HG02610 (cell line): ENCODE results near the gene IPO9.

Experiments used
- ATAC-seq: cut with Tn5 transposase; IDR thresholded peaks from one replicate; pipeline ENCODE4 v1.9.1; 2021; ENCODE audit warnings: mild to moderate bottlenecking, moderate library complexity; ENCODE audit not compliant: unreplicated experiment

The IPO9 gene

DNA sequence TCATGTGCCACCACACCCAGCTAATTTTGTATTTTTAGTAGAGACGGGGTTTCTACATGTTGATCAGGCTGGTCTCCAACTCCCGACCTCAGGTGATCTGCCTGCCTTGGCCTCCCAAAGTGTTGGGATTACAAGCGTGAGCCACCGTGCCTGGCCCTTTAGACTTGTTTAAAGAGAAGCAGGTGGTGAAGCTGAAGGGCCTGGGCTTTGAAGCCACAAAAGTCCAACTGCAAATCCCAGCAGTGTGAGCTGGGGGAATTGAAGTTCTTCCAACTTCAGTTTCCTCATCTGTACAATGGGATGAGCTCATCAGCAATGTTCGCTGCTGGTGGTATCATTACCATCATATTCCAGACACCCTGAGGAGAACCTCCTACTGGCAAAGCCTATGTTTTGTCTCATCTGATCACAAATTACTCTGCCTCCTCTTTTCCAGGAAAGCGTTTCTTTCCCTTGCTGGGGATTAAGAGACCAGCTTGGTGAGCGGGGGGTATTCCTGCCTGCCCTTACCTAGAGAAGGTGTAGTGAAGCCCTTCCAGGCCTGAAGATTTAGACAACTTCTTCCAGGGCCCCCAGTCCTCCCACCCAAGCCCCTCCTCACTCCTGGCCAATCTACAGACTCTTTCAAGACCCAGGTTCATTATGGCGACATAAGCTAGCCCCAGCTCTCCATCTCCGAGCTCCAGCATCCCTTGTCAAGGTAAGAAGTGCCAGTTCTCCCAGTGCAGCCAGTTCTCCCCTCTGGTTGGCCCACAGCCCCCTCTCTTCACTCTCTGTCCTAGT is 57.3 kb downstream of the IPO9 start:
- no peak for ATAC-seq

- no peak for ATAC-seq
These were observed 58.3 kb downstream of the IPO9 start for GRCh38 chr1:201887116-201887866.

- no peak for ATAC-seq
These were observed 59.5 kb downstream of the IPO9 start, which contains the start of gene SHISA4 for GRCh38 chr1:201888282-201889089. Gene SHISA4 (plus strand): TSS chr1:201888898. CDS start chr1:201888995, 97 bp downstream.

- no peak for ATAC-seq
These were observed 60.4 kb downstream of the IPO9 start for GRCh38 chr1:201889090-201889968.

- no peak for ATAC-seq
These were observed 61.3 kb downstream of the IPO9 start for GRCh38 chr1:201890223-201890622.

GRCh38 chr1:201890806-201891450 is 62.0 kb downstream of the IPO9 start:
- no peak for ATAC-seq

- ATAC-seq = no peak
These were observed 62.6 kb downstream of the IPO9 start for GRCh38 chr1:201891451-201892045.

- ATAC-seq = no peak
These were observed 63.3 kb downstream of the IPO9 start for GRCh38 chr1:201892211-201892610.

DNA sequence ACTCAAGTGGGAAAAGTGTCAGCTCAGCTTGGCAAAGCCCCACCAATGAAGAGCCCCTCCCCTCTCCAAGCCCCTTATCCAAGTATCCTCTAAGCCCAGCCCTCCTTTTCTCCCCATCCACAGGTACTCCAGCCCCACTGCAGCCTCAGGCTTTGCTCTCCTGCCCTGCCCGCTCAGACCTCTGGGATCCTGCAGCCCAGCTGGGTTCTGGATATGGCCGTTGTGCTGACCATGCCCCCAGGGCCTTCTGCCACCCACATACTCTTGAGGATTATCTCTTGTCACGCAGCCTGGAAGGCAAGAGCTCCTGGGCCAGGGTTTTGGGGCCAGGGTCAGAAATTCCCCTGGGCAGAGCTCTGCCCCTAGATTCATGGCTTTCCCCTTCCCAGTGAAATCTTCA is 64.5 kb downstream of the IPO9 start:
- no peak for ATAC-seq

GRCh38 chr1:201894343-201895119 is 65.6 kb downstream of the IPO9 start:
- ATAC-seq = no peak

- no peak for ATAC-seq
These were observed 66.2 kb downstream of the IPO9 start for GRCh38 chr1:201895120-201895665.

GRCh38 chr1:201895913-201896807 is 67.2 kb downstream of the IPO9 start:
- ATAC-seq = peak; percentile 86

DNA sequence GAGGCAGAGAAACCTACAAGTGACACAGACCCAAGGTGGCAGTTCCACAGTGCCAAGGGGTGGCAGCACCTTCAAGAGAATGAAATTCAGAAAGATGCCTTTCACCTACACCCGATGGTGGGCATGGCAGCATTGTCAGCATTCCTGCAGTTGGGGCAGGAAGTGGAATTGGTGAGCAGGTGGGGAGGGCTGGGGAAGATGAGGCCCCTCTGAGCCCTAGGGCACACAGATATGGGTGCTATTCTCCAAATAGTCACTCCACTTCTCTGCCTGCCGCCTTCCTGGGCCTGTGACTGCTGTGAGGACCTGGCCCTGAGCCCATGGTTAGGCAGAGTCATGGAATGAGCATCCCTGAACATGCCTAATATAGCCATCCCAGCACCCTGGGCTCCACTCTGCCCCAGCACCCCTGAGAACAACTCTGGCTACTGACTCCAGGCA is 68.0 kb downstream of the IPO9 start:
- ATAC-seq = no peak

- ATAC-seq = no peak
These were observed 69.4 kb downstream of the IPO9 start for GRCh38 chr1:201898240-201898894.

GRCh38 chr1:201898992-201899391 is 70.0 kb downstream of the IPO9 start:
- no peak for ATAC-seq

- ATAC-seq = no peak
These were observed 70.9 kb downstream of the IPO9 start for GRCh38 chr1:201899683-201900429.
